IPS-NIHi7 (cell line): ENCODE results near the gene UBE2QL1.
A peak's percentile ranks its signal among the peaks of the same experiment; 100 is the strongest.

Experiments used
- DNase-seq: peaks from one replicate; pipeline ENCODE4 v3.0.0; 2012; ENCODE audit warnings: mixed read lengths; ENCODE audit errors: extremely low spot score

UBE2QL1 gene

GRCh38 chr5:6476313-6476661 is 27.6 kb downstream of the UBE2QL1 start:
- no peak for DNase-seq

GRCh38 chr5:6478793-6479192 is 30.1 kb downstream of the UBE2QL1 start:
- DNase-seq, result no peak

GRCh38 chr5:6480133-6481051 is 31.7 kb downstream of the UBE2QL1 start:
- peak; percentile 44 for DNase-seq

GRCh38 chr5:6482735-6483134 is 34.1 kb downstream of the UBE2QL1 start:
- no peak for DNase-seq

- DNase-seq, result no peak
Measured at GRCh38 chr5:6483880-6484382, 35.3 kb downstream of the UBE2QL1 start.

- DNase-seq, result no peak
Measured at GRCh38 chr5:6484446-6484845, 35.8 kb downstream of the UBE2QL1 start.

- DNase-seq, result no peak
Measured at GRCh38 chr5:6484899-6485298, 36.2 kb downstream of the UBE2QL1 start.

- no peak for DNase-seq
Measured at GRCh38 chr5:6485441-6485840, 36.8 kb downstream of the UBE2QL1 start.

GRCh38 chr5:6486074-6486473 is 37.4 kb downstream of the UBE2QL1 start:
- DNase-seq, result no peak

- no peak for DNase-seq
Measured at GRCh38 chr5:6487081-6487480, 38.4 kb downstream of the UBE2QL1 start.

- no peak for DNase-seq
Measured at GRCh38 chr5:6488021-6488420, 39.4 kb downstream of the UBE2QL1 start.

- no peak for DNase-seq
Measured at GRCh38 chr5:6489643-6490185, 41.1 kb downstream of the UBE2QL1 start.

GRCh38 chr5:6490246-6490645 is 41.6 kb downstream of the UBE2QL1 start:
- DNase-seq, result no peak

GRCh38 chr5:6490693-6491092 is 42.0 kb downstream of the UBE2QL1 start:
- no peak for DNase-seq

- DNase-seq, result no peak
Measured at GRCh38 chr5:6491196-6491918, 42.7 kb downstream of the UBE2QL1 start.

- no peak for DNase-seq
Measured at GRCh38 chr5:6491919-6492290, 43.2 kb downstream of the UBE2QL1 start.

- no peak for DNase-seq
Measured at GRCh38 chr5:6492934-6493333, 44.3 kb downstream of the UBE2QL1 start.

- DNase-seq, result no peak
Measured at GRCh38 chr5:6493681-6494454, 45.2 kb downstream of the UBE2QL1 start.

GRCh38 chr5:6494939-6495338 is 46.3 kb downstream of the UBE2QL1 start:
- DNase-seq, result no peak

- no peak for DNase-seq
Measured at GRCh38 chr5:6495433-6496206, 47.0 kb downstream of the UBE2QL1 start.

GRCh38 chr5:6496207-6496584 is 47.5 kb downstream of the UBE2QL1 start:
- DNase-seq, result no peak
